Testis (tissue), 3 donors: ENCODE results near the gene ZSCAN21. TPM values are rescaled to one million over a fixed set of nuclear protein-coding genes. Genes with fewer than 3 reads are reported as not detected.

Experiments
- DNase-seq: peaks from one replicate; pipeline ENCODE4 v3.0.0-alpha.2; 2019
- H3K27ac ChIP-seq, 2 donors: fragments of 200-600 bp; sonication (generic); one replicate each; pipeline ENCODE4 v1.5.1; 2019
- H3K27me3 ChIP-seq: fragments of 200-600 bp; sonication (generic); one replicate; pipeline ENCODE4 v1.5.1; 2019
- H3K36me3 ChIP-seq: fragments of 200-600 bp; sonication (generic); one replicate; pipeline ENCODE4 v1.5.1; 2017; ENCODE audit warnings: low read depth; ENCODE audit errors: missing control alignments
- H3K4me1 ChIP-seq: fragments of 200-600 bp; sonication (generic); one replicate; pipeline ENCODE4 v1.5.1; 2019
- H3K4me3 ChIP-seq, 2 donors: fragments of 200-600 bp; sonication (generic); one replicate each; pipeline ENCODE4 v1.5.1; 2017 to 2019
- H3K9me3 ChIP-seq: fragments of 200-600 bp; sonication (generic); one replicate; pipeline ENCODE4 v1.5.1; 2017
- CTCF ChIP-seq, 3 experiments: fragments of 450-650 bp in 2 of 3; fragments of 200-600 bp in 1 of 3; sonication (generic) in 1 of 3; IDR thresholded peaks; one replicate each; pipeline ENCODE4 v1.5.1; 2016 to 2019; ENCODE audit warnings: antibody characterized with exemption in 3 of 3, mild to moderate bottlenecking in 2 of 3, moderate library complexity in 1 of 3
- POLR2A ChIP-seq: fragments of 450-650 bp; IDR thresholded peaks from one replicate; pipeline ENCODE4 v1.6.1; 2017; ENCODE audit warnings: antibody characterized with exemption, mild to moderate bottlenecking, moderate library complexity
- WGBS, 2 donors: methylation state at CpG; one replicate each; pipeline ENCODE4 v1.1.5; 2018; 5-methylcytosine and 5-hydroxymethylcytosine counted together
- intact Hi-C: fragments of 100-400 bp; cut with DNase I; formaldehyde crosslinking; loops from one replicate; pipeline ENCODE4 v1.15.1; 2023; ENCODE audit warnings: low total_unique reads
- polyA plus RNA-seq: library from polyadenylated mRNA; stranded (reverse); fragments of 350-450 nt; fragmentation: Illumina TruSeq; extraction: RNeasy Lipid Tissue Mini Kit (QIAGEN cat#74804); gene quantifications from one replicate; pipeline ENCODE4 v1.2.3, GENCODE V29; 2014; ENCODE audit warnings: low read depth, low replicate concordance; ENCODE audit not compliant: insufficient read depth
- total RNA-seq, 2 donors: library from RNA; depleted of rRNA; stranded (reverse); fragments of >200 nt; gene quantifications; one replicate each; pipeline ENCODE4 v1.2.3, GENCODE V29; 2016

Gene ZSCAN21
- total and polyA plus RNA-seq, 3 donors from 2014 or later = 21.3 to 50.3 (median 36.3) TPM

GRCh38 chr7:100038326-100038725, 11.2 kb upstream of the ZSCAN21 start:
- Histone ChIP-seq H3K4me1 (peaks cover 15% of the 10 kb centered on the region), H3K27ac (no peak overlapping the region), H3K36me3 (no peaks in the 10 kb centered on the region), H3K27me3 (no peaks in the 10 kb centered on the region), H3K9me3 (no peaks in the 10 kb centered on the region), H3K4me3 (no peak overlapping the region)
- WGBS, 2 donors = 91 to 94% methylated on average over 7 of the region's 7 CpGs
- no peak for DNase-seq
- intact Hi-C loops = no loop called here
- TF ChIP-seq POLR2A (no peak), CTCF (IDR thresholded peaks at IDR 0.05) (no peak)

GRCh38 chr7:100040575-100040974, 9.0 kb upstream of the ZSCAN21 start:
- no peak overlapping the region for H3K4me3 ChIP-seq
- intact Hi-C loops = no loop called here
- 73 to 82% methylated on average over 7 of the region's 7 CpGs for WGBS, 2 donors

GRCh38 chr7:100044718-100045117, 4.9 kb upstream of the ZSCAN21 start:
- no peak for DNase-seq
- TF ChIP-seq POLR2A (no peak), CTCF (IDR thresholded peaks at IDR 0.05) (no peak)
- Histone ChIP-seq H3K4me1 (no peaks in the 10 kb centered on the region), H3K4me3 (no peak overlapping the region), H3K9me3 (no peaks in the 10 kb centered on the region), H3K27ac (no peak overlapping the region), H3K27me3 (no peaks in the 10 kb centered on the region), H3K36me3 (no peaks in the 10 kb centered on the region)
- 56 to 62% methylated on average over 6 of the region's 6 CpGs for WGBS, 2 donors
- intact Hi-C loops = no loop called here

More at GRCh38 chr7:100040575-100040974, 9.0 kb upstream of the ZSCAN21 start:
- peaks cover 15% of the 10 kb centered on the region for H3K4me1 ChIP-seq
- H3K36me3 ChIP-seq = no peaks in the 10 kb centered on the region
- no peak overlapping the region for H3K27ac ChIP-seq
- DNase-seq = no peak
- no peaks in the 10 kb centered on the region for H3K27me3 ChIP-seq
- H3K9me3 ChIP-seq = no peaks in the 10 kb centered on the region
- TF ChIP-seq POLR2A (no peak), CTCF (IDR thresholded peaks at IDR 0.05) (no peak)

- TF ChIP-seq POLR2A (no peak), CTCF (IDR thresholded peaks at IDR 0.05) (no peak)
- H3K4me3 ChIP-seq = no peak overlapping the region
- H3K27ac ChIP-seq = no peak overlapping the region
- no peaks in the 10 kb centered on the region for H3K9me3 ChIP-seq
- DNase-seq = no peak
- no peaks in the 10 kb centered on the region for H3K27me3 ChIP-seq
- H3K36me3 ChIP-seq = no peaks in the 10 kb centered on the region
- peaks cover 23% of the 10 kb centered on the region for H3K4me1 ChIP-seq
- 84 to 87% methylated on average over 4 of the region's 4 CpGs for WGBS, 2 donors
- intact Hi-C loops = no loop called here
Measured at GRCh38 chr7:100048680-100049079, 894 bp upstream of the ZSCAN21 start.

- TF ChIP-seq POLR2A (no peak), CTCF (IDR thresholded peaks at IDR 0.05) (no peak)
- no peaks in the 10 kb centered on the region for H3K9me3 ChIP-seq
- 41 to 58% methylated on average over 3 of the region's 3 CpGs for WGBS, 2 donors
- no peaks in the 10 kb centered on the region for H3K36me3 ChIP-seq
- DNase-seq = no peak
- peak overlapping the region in 1 of 2 donors; percentile 19 for H3K27ac ChIP-seq
- H3K4me1 ChIP-seq = peaks cover 24% of the 10 kb centered on the region
- intact Hi-C loops = no loop called here
- H3K27me3 ChIP-seq = no peaks in the 10 kb centered on the region
- no peak overlapping the region for H3K4me3 ChIP-seq
Measured at GRCh38 chr7:100051611-100052010, 2.0 kb downstream of the ZSCAN21 start.
